GM12872 (cell line): ENCODE results near the gene HCAR2.

Experiments used
- CTCF ChIP-seq: IDR thresholded peaks from 3 replicates; pipeline ENCODE4 v1.5.1; 2011; ENCODE audit warnings: low read depth, mild to moderate bottlenecking, low read length, moderate library complexity; ENCODE audit not compliant: insufficient read depth

Gene HCAR2

GRCh38 chr12:122738571-122738970, 35.4 kb upstream of the HCAR2 start:
- TF ChIP-seq CTCF = no peak

- TF ChIP-seq CTCF = no peak
These were observed 29.5 kb upstream of the HCAR2 start for GRCh38 chr12:122732611-122733010.

GRCh38 chr12:122732170-122732569, 29.0 kb upstream of the HCAR2 start:
- no peak for TF ChIP-seq CTCF

- no peak for TF ChIP-seq CTCF
These were observed 27.3 kb upstream of the HCAR2 start, which contains the start of gene HCAR1 for GRCh38 chr12:122730215-122731014. TSS of gene HCAR1 (minus strand) at chr12:122730844. CDS start at chr12:122730339, 505 bp downstream.

- no peak for TF ChIP-seq CTCF
These were observed 26.5 kb upstream of the HCAR2 start for GRCh38 chr12:122729583-122730214.

GRCh38 chr12:122726080-122726558, 23.0 kb upstream of the HCAR2 start:
- no peak for TF ChIP-seq CTCF

- no peak for TF ChIP-seq CTCF
These were observed 22.4 kb upstream of the HCAR2 start for GRCh38 chr12:122725452-122726079.
